Activated CD4-positive, alpha-beta memory T cell treated with anti-CD3 and anti-CD28 coated beads for 36 hours (primary cell): ENCODE results near the gene UPK1B. TPM values are rescaled to one million over a fixed set of nuclear protein-coding genes. Genes with fewer than 3 reads are reported as not detected.
"Not testable (repeated sequence)": the region's sequence is repeated elsewhere in the genome, so short reads cannot be mapped to it uniquely, and the experiment has no call there.

Experiments
- CTCF ChIA-PET: fragments of 350-600 bp; sonication (Branson Sonifier 250); formaldehyde crosslinking; loops from one replicate; lab custom pipeline; 2021; ENCODE audit warnings: antibody characterized with exemption, inconsistent platforms; lab: Charles Lee
- POLR2A ChIA-PET: fragments of 350-600 bp; sonication (Branson Sonifier 250); formaldehyde crosslinking; loops from one replicate; lab custom pipeline; 2021; ENCODE audit warnings: antibody characterized with exemption; lab: Charles Lee
- DNase-seq: peaks from one replicate; pipeline ENCODE4 v3.0.0-alpha.2; 2020
- H3K27ac Mint-ChIP-seq: one replicate; pipeline ENCODE4 v1.8.0; 2021; ENCODE audit warnings: mixed read lengths
- H3K27me3 Mint-ChIP-seq: one replicate; pipeline ENCODE4 v1.8.0; 2021; ENCODE audit warnings: mixed read lengths
- H3K36me3 Mint-ChIP-seq: one replicate; pipeline ENCODE4 v1.8.0; 2021; ENCODE audit warnings: mixed read lengths
- H3K4me1 Mint-ChIP-seq: one replicate; pipeline ENCODE4 v1.8.0; 2021; ENCODE audit warnings: low read depth, mixed read lengths
- H3K4me3 Mint-ChIP-seq: one replicate; pipeline ENCODE4 v1.8.0; 2021; ENCODE audit warnings: mild to moderate bottlenecking, mixed read lengths
- H3K9me3 Mint-ChIP-seq: one replicate; pipeline ENCODE4 v1.8.0; 2021; ENCODE audit warnings: mixed read lengths
- intact Hi-C: fragments of 100-400 bp; cut with micrococcal nuclease; formaldehyde crosslinking; loops from one replicate; pipeline ENCODE4 v1.15.1; 2023
- total RNA-seq, 2 experiments: library from RNA; stranded (reverse); gene quantifications; one replicate each; pipeline ENCODE4 v1.2.3, GENCODE V29; 2021

UPK1B gene
- total RNA-seq, 2 experiments from 2014 or later = not detected

GRCh38 chr3:119240591-119241434 is 67.4 kb downstream of the UPK1B start, which contains the start of gene B4GALT4:
Gene B4GALT4 (minus strand): TSS chr3:119240878. CDS start chr3:119230099, 10,779 bp downstream.
- intact Hi-C loops = loop anchor here (1.0 to 5.0 kb wide), 12 partner anchors 10 to 436 kb away; partner anchors contain the start of genes ARHGAP31, COX17, IGSF11 and TIMMDC1
- CTCF ChIA-PET = interaction anchor here (0.6 to 2.8 kb wide), 49 partner anchors 8 to 855 kb away, joined by 3 to 114 read pairs (median 4); partner anchors contain the start of genes ARHGAP31, IGSF11, POGLUT1 and TEX55
- DNase-seq = peak; percentile 81
- H3K27me3 Mint-ChIP-seq = no peaks in the 10 kb centered on the region
- H3K9me3 Mint-ChIP-seq = no peaks in the 10 kb centered on the region
- peak within 1 kb of the TSS; percentile 81 for H3K4me3 Mint-ChIP-seq
- peak within 1 kb of the TSS; percentile 86 for H3K27ac Mint-ChIP-seq
- POLR2A ChIA-PET = interaction anchor here (0.9 to 1.6 kb wide), 4 partner anchors 52 to 82 kb away, joined by 3 to 7 read pairs (median 5); partner anchors contain the start of gene ARHGAP31
- H3K4me1 Mint-ChIP-seq = peaks cover 31% of the 10 kb centered on the region
- H3K36me3 Mint-ChIP-seq = peaks cover 11% of the 10 kb centered on the region

- H3K27ac Mint-ChIP-seq, H3K9me3 Mint-ChIP-seq, POLR2A ChIA-PET, H3K27me3 Mint-ChIP-seq, DNase-seq, H3K36me3 Mint-ChIP-seq, H3K4me3 Mint-ChIP-seq: not testable (repeated sequence)
- H3K4me1 Mint-ChIP-seq = peaks cover 19% of the 10 kb centered on the region
- intact Hi-C loops = loop anchor here (5.0 kb wide), 1 partner anchor 295 kb away; no protein-coding TSS in a partner anchor
- CTCF ChIA-PET = interaction anchor here (2.0 to 2.8 kb wide), 5 partner anchors 23 to 359 kb away, joined by 14 to 114 read pairs (median 29); partner anchors contain the start of genes ARHGAP31, IGSF11 and TEX55
These were observed 69.1 kb downstream of the UPK1B start for GRCh38 chr3:119242387-119243057.

- Mint-ChIP-seq H3K4me1 (peaks cover 18% of the 10 kb centered on the region), H3K9me3 (peaks cover 12% of the 10 kb centered on the region)
- H3K36me3 Mint-ChIP-seq, DNase-seq, H3K4me3 Mint-ChIP-seq, H3K27ac Mint-ChIP-seq, POLR2A ChIA-PET, H3K27me3 Mint-ChIP-seq: not testable (repeated sequence)
- intact Hi-C loops = loop anchor here (5.0 kb wide), 1 partner anchor 296 kb away; no protein-coding TSS in a partner anchor
- CTCF ChIA-PET = interaction anchor here (1.0 to 2.9 kb wide), 2 partner anchors 101 to 358 kb away, joined by 3 to 14 read pairs; no protein-coding TSS in a partner anchor
These were observed 69.7 kb downstream of the UPK1B start for GRCh38 chr3:119243058-119243529.

- Mint-ChIP-seq H3K27ac (no peak overlapping the region), H3K27me3 (no peaks in the 10 kb centered on the region), H3K36me3 (peaks cover 7% of the 10 kb centered on the region), H3K9me3 (peaks cover 17% of the 10 kb centered on the region), H3K4me3 (no peak overlapping the region), H3K4me1 (peaks cover 16% of the 10 kb centered on the region)
- CTCF ChIA-PET = interaction anchor here (1.0 to 2.9 kb wide), 3 partner anchors 102 to 361 kb away, joined by 3 to 14 read pairs (median 3); no protein-coding TSS in a partner anchor
- DNase-seq = no peak
- POLR2A ChIA-PET = no interaction called here
- intact Hi-C loops = loop anchor here (5.0 kb wide), 1 partner anchor 296 kb away; no protein-coding TSS in a partner anchor
These were observed 70.3 kb downstream of the UPK1B start for GRCh38 chr3:119243712-119244111.

- DNase-seq = no peak
- Mint-ChIP-seq H3K4me1 (peaks cover 3% of the 10 kb centered on the region), H3K4me3 (no peak overlapping the region), H3K27me3 (no peaks in the 10 kb centered on the region), H3K27ac (no peak overlapping the region), H3K9me3 (peaks cover 22% of the 10 kb centered on the region), H3K36me3 (peaks cover 8% of the 10 kb centered on the region)
- ChIA-PET POLR2A (no interaction called here), CTCF (interaction anchor here (1.1 to 2.9 kb wide), 4 partner anchors 28 to 363 kb away, joined by 3 to 14 read pairs (median 8); no protein-coding TSS in a partner anchor)
- intact Hi-C loops = no loop called here
These were observed 72.4 kb downstream of the UPK1B start for GRCh38 chr3:119245778-119246177.

Other genes with a start within 250 kb of the UPK1B start
- under 1 TPM; 0.14 to 0.15 TPM for gene IGSF11, start 138.8 kb upstream of the UPK1B start, total RNA-seq
- gene TEX55, start 27.4 kb upstream of the UPK1B start, total RNA-seq = not detected
- gene B4GALT4, start 67.3 kb downstream of the UPK1B start, total RNA-seq = 10 to 100 TPM; 13.5 to 14.2 TPM
- gene ARHGAP31, start 120.8 kb downstream of the UPK1B start, total RNA-seq = 10 to 100 TPM; 10.8 to 11.4 TPM